ENCODE data around the gene PTH2R. TPM values are rescaled to one million over a fixed set of nuclear protein-coding genes. Genes with fewer than 3 reads are reported as not detected.
"Not testable (repeated sequence)": the region's sequence is repeated elsewhere in the genome, so short reads cannot be mapped to it uniquely, and the experiment has no call there.

The PTH2R gene
- total and polyA plus RNA-seq, 12 donors = 0.01 TPM; not detected in 11

- no peak overlapping the region for H3K27ac ChIP-seq
- no peaks in the 10 kb centered on the region for H3K9me3 ChIP-seq
- TF ChIP-seq CTCF (IDR thresholded peaks at IDR 0.05) = no peak
- H3K27me3 ChIP-seq = no peaks in the 10 kb centered on the region
- peak overlapping the region in 1 of 10 donors; percentile 4 for H3K4me3 ChIP-seq
- ATAC-seq = peak in 7 of 8 donors; percentile 20 to 93 (median 80)
- intact Hi-C loops (cut with DNase I) = no loop called here
- peak; percentile 42 to 43 for DNase-seq
- no peaks in the 10 kb centered on the region for H3K36me3 ChIP-seq
- H3K4me1 ChIP-seq = no peaks in the 10 kb centered on the region
- WGBS, 2 donors = 33 to 49% methylated on average over 5 of the region's 5 CpGs
Observed at GRCh38 chr2:208529796-208530195, 123.2 kb downstream of the PTH2R start.

GRCh38 chr2:208531361-208531760, 124.8 kb downstream of the PTH2R start:
- no peak for TF ChIP-seq CTCF (IDR thresholded peaks at IDR 0.05)
- Histone ChIP-seq H3K27ac (no peak overlapping the region), H3K27me3 (no peaks in the 10 kb centered on the region), H3K4me1 (no peaks in the 10 kb centered on the region), H3K36me3 (no peaks in the 10 kb centered on the region), H3K4me3 (no peak overlapping the region), H3K9me3 (no peaks in the 10 kb centered on the region)
- WGBS, 2 donors = 93 to 96% methylated on average over 3 of the region's 3 CpGs
- intact Hi-C loops (cut with DNase I) = no loop called here
- ATAC-seq (no peak), DNase-seq (no peak)

GRCh38 chr2:208535578-208535977, 129.0 kb downstream of the PTH2R start:
- H3K4me1 ChIP-seq; H3K27ac ChIP-seq; intact Hi-C loops (cut with DNase I); H3K4me3 ChIP-seq; ATAC-seq; H3K9me3 ChIP-seq; H3K36me3 ChIP-seq; H3K27me3 ChIP-seq; DNase-seq: not testable (repeated sequence)
- 80 to 87% methylated on average over 1 of the region's 1 CpG for WGBS, 2 donors

GRCh38 chr2:208541461-208541988, 134.9 kb downstream of the PTH2R start:
- intact Hi-C loops (cut with DNase I) = no loop called here
- Histone ChIP-seq H3K27me3 (no peaks in the 10 kb centered on the region), H3K36me3 (no peaks in the 10 kb centered on the region), H3K4me3 (no peak overlapping the region), H3K4me1 (no peaks in the 10 kb centered on the region), H3K27ac (no peak overlapping the region), H3K9me3 (no peaks in the 10 kb centered on the region)
- ATAC-seq = no peak
- no peak for DNase-seq
- TF ChIP-seq CTCF (IDR thresholded peaks at IDR 0.05) = no peak
- WGBS, 2 donors = 85 to 90% methylated on average over 3 of the region's 3 CpGs

- H3K4me3 ChIP-seq = no peak overlapping the region
- intact Hi-C loops (cut with DNase I) = no loop called here
- no peak for TF ChIP-seq CTCF (IDR thresholded peaks at IDR 0.05)
- 51 to 61% methylated on average over 3 of the region's 3 CpGs for WGBS, 2 donors
- no peaks in the 10 kb centered on the region for H3K27me3 ChIP-seq
- no peak overlapping the region for H3K27ac ChIP-seq
- ATAC-seq = no peak
- no peaks in the 10 kb centered on the region for H3K4me1 ChIP-seq
- no peaks in the 10 kb centered on the region for H3K9me3 ChIP-seq
- no peak for DNase-seq
- no peaks in the 10 kb centered on the region for H3K36me3 ChIP-seq
Observed at GRCh38 chr2:208541989-208542464, 135.4 kb downstream of the PTH2R start.

Measured in heart right ventricle (tissue), 16 donors.